Adipocyte (in vitro differentiated cells): ENCODE data around the gene MRPS34.
A peak's percentile ranks its signal among the peaks of the same experiment; 100 is the strongest.

Experiments
- DNase-seq: peaks from one replicate; pipeline ENCODE4 v3.0.0-alpha.2; 2015; ENCODE audit warnings: low read depth
- H3K27me3 ChIP-seq: replicated peaks from 2 replicates; pipeline ENCODE4 v1.7.0; 2013; ENCODE audit warnings: mild to moderate bottlenecking, low read length, moderate library complexity; ENCODE audit not compliant: control insufficient read depth, insufficient read depth
- H3K36me3 ChIP-seq: 2 replicates; pipeline ENCODE4 v1.7.0; 2013; ENCODE audit warnings: low read length, mild to moderate bottlenecking, moderate library complexity; ENCODE audit not compliant: control insufficient read depth, insufficient read depth, severe bottlenecking
- H3K4me1 ChIP-seq: 2 replicates; pipeline ENCODE4 v1.7.0; 2013; ENCODE audit warnings: mild to moderate bottlenecking, low read length, moderate library complexity; ENCODE audit not compliant: control insufficient read depth, insufficient read depth
- H3K4me3 ChIP-seq: 2 replicates; pipeline ENCODE4 v1.7.0; 2013; ENCODE audit warnings: mild to moderate bottlenecking, low read length, moderate library complexity
- H3K9ac ChIP-seq: 2 replicates; pipeline ENCODE4 v1.7.0; 2013; ENCODE audit warnings: mild to moderate bottlenecking, low read length, moderate library complexity
- H3K9me3 ChIP-seq: 2 replicates; pipeline ENCODE4 v1.7.0; 2013; ENCODE audit warnings: mild to moderate bottlenecking, low read length, moderate library complexity; ENCODE audit not compliant: control insufficient read depth

The MRPS34 gene

DNA sequence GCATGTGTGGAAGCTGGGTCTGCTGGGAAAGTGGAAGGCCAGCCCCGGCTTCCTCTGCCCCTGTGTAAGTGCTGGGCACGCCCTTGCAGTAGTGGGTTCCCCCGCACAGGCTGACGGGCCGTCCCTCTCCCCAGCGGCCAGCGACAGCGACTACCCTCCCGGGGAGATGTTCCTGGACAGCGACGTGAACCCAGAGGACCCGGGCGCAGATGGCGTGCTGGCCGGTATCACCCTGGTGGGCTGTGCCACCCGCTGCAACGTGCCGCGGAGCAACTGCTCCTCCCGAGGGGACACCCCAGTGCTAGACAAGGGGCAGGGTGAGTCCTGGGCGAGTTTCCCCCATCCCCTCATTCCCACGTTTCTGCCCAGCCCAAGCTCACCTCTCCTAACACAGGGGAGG lies 7.1 kb downstream of the MRPS34 start:
- Histone ChIP-seq H3K4me1 (peaks cover 8% of the 10 kb centered on the region), H3K9me3 (no peaks in the 10 kb centered on the region), H3K9ac (no peak overlapping the region), H3K4me3 (no peak overlapping the region), H3K36me3 (peaks cover 67% of the 10 kb centered on the region), H3K27me3 (no peaks in the 10 kb centered on the region)
- DNase-seq: no peak

DNA sequence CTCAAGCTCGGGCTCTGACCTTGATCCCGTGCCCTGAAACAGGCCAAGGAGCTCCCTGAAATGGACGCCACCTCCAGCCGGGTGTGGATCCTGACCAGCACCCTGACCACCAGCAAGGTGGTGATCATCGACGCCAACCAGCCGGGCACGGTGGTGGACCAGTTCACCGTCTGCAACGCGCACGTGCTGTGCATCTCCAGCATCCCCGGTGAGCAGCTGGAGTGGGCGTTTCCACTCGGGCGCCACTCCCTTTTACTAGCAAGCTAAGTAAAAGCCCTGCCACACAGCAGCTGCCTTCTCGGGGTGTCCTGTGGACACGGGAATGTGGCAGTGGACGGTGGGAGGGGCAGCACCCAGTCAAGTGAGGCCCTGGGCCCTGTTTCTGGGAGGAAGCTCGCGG lies 8.0 kb downstream of the MRPS34 start:
- DNase-seq: no peak
- Histone ChIP-seq H3K27me3 (no peaks in the 10 kb centered on the region), H3K9me3 (no peaks in the 10 kb centered on the region), H3K4me1 (peaks cover 2% of the 10 kb centered on the region), H3K36me3 (peaks cover 75% of the 10 kb centered on the region), H3K9ac (no peak overlapping the region), H3K4me3 (no peak overlapping the region)

DNA sequence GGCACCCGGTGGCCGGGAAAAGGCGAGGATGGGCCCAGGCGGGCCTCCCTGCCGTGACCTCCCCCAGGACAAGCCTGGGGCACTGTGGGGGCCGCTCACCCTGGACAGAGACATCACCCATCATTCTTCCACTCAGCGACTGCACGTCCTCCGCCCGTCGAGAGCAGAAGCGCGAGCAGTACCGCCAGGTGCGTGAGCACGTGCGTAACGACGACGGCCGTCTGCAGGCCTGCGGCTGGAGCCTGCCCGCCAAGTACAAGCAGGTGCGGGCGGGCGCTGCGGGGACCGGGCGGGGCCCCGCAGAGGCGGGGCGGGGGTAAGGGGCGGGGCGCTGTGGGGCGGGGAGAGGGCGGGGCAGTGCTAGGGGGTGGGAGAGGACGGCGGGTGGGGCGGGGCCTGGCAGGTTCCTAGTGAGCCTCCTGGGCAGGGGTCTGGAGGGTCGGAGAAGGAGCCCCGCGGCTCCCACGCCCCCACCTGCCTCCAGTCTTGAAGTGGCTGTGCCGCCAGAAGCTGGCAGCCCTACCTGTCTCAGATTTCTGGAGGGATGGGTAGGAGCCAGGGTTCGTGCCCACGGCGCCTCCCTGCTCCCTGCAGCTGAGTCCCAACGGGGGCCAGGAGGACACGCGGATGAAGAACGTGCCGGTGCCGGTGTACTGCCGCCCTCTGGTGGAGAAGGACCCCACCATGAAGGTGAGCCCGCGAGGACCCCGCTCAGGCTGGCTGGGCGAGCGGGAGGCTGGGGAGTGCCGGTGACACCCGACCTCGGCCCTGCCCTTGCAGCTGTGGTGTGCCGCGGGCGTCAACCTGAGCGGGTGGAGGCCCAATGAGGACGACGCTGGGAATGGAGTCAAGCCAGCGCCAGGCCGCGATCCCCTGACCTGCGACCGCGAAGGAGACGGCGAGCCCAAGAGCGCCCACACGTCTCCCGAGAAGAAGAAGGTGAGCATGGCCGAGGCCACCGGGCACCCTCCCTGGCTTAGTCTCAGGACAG lies 9.1 kb downstream of the MRPS34 start:
- H3K4me1 ChIP-seq: no peaks in the 10 kb centered on the region
- H3K36me3 ChIP-seq: peaks cover 80% of the 10 kb centered on the region
- DNase-seq: peak; percentile 46
- no peak overlapping the region for H3K9ac ChIP-seq
- no peaks in the 10 kb centered on the region for H3K27me3 ChIP-seq
- no peaks in the 10 kb centered on the region for H3K9me3 ChIP-seq
- no peak overlapping the region for H3K4me3 ChIP-seq

DNA sequence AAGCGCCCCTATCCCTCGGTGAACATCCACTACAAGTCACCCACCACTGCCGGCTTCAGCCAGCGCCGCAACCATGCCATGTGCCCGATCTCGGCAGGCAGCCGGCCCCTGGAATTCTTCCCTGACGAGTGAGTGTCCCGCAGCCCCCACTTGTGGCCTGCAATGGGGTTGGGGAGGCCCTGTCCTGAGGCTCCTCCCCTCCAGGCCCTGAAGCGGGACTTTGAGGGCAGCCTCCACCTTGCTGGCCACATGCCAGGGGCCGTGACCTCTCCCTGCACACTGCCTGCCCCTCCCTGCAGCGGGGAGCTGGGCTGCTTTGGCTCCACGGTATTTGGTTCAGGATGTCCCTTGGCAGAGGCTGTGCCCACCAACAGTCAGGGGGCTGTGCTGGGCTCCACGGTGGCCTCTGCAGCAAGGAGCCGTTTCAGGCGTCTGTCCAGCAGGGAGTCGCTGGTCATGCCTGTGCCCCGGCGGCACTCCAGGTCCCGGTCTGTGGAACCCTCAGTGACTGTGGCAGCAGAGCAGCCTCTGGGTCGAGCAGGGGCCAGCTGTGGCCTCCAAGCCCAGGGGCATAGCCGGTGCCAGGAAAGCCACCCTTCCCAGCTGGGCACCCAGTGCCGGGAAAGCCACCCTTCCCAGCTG lies 9.9 kb downstream of the MRPS34 start:
- H3K4me3 ChIP-seq: no peak overlapping the region
- no peak for DNase-seq

DNA sequence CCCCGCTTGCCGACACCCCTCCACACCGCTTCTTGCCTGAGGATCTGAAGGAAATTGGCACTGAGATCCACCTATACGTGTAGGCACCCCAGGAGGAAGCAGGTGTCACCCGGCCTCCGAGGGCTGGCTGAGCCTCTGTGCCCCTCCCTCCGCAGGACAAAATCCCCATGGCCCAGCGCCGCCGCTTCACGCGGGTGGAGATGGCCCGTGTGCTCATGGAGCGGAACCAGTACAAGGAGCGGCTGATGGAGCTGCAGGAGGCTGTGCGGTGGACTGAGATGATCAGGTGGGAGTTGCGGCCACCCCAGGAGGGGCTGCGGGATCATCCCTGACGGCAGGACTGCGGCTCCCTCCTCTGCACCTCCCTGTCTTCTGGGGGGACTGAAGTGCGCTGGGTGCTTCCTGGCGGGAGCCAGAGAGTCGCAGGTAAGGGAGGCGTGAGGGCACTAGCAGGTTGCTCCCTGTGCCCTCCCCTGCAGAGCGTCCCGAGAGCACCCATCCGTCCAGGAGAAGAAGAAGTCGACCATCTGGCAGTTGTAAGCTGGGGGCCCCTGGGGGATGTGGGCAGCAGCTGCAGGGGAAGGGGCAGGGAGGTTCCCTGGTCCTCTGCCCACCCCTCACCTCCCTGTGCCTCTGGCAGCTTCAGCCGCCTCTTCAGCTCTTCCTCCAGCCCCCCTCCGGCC lies 10.6 kb downstream of the MRPS34 start:
- peaks cover 80% of the 10 kb centered on the region for H3K36me3 ChIP-seq

More for the DNA sequence above, 9.9 kb downstream of the MRPS34 start:
- Histone ChIP-seq H3K9me3 (no peaks in the 10 kb centered on the region), H3K36me3 (peaks cover 81% of the 10 kb centered on the region), H3K4me1 (no peaks in the 10 kb centered on the region), H3K9ac (no peak overlapping the region), H3K27me3 (no peaks in the 10 kb centered on the region)

DNA sequence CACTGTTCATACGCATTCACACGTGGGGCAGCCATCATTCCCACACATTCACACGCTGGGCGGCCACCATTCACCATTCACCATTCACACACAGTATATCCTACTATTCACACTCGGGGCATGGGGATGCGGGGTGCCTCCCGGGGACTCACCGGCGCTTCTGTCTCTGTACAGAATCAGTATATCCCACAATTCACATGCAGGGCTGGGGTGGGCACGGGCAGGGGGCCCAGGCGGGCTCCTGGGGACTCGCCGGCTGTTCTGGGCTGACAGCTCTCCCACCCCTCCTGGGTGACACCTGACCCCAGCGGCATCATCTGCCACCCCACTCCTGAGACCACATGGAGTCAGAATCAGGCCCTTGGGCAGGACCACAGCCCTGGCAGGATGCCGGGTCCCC lies 11.2 kb downstream of the MRPS34 start:
- no peak overlapping the region for H3K9ac ChIP-seq
- no peaks in the 10 kb centered on the region for H3K4me1 ChIP-seq
- H3K27me3 ChIP-seq: no peaks in the 10 kb centered on the region
- DNase-seq: no peak
- H3K9me3 ChIP-seq: no peaks in the 10 kb centered on the region
- H3K36me3 ChIP-seq: peaks cover 74% of the 10 kb centered on the region
- no peak overlapping the region for H3K4me3 ChIP-seq

More for the DNA sequence above, 10.6 kb downstream of the MRPS34 start:
- H3K9me3 ChIP-seq: no peaks in the 10 kb centered on the region
- DNase-seq: no peak
- H3K9ac ChIP-seq: no peak overlapping the region
- no peak overlapping the region for H3K4me3 ChIP-seq
- H3K4me1 ChIP-seq: no peaks in the 10 kb centered on the region
- no peaks in the 10 kb centered on the region for H3K27me3 ChIP-seq

DNA sequence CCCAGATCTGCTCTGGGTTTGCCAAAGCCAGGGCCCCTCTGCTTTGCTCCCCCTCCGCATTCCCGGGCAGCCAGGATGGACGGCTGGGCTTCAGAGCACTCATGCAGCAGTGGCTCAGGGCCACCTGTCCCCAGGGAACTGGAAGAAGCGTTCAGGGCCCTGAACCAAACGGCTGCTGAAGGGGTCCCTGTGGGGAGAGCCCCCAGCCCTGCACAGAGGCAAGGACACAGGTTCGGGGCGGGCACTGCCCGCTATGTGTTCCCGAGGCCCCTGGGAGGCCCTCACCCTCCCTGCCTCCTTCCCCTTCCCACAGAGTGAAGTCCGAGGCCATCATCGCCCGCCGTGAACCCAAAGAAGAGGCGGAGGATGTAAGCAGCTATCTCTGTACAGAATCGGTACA lies 12.0 kb downstream of the MRPS34 start:
- peaks cover 69% of the 10 kb centered on the region for H3K36me3 ChIP-seq
- no peak for DNase-seq
- no peaks in the 10 kb centered on the region for H3K27me3 ChIP-seq
- no peak overlapping the region for H3K4me3 ChIP-seq
- H3K4me1 ChIP-seq: no peaks in the 10 kb centered on the region
- no peaks in the 10 kb centered on the region for H3K9me3 ChIP-seq
- no peak overlapping the region for H3K9ac ChIP-seq

DNA sequence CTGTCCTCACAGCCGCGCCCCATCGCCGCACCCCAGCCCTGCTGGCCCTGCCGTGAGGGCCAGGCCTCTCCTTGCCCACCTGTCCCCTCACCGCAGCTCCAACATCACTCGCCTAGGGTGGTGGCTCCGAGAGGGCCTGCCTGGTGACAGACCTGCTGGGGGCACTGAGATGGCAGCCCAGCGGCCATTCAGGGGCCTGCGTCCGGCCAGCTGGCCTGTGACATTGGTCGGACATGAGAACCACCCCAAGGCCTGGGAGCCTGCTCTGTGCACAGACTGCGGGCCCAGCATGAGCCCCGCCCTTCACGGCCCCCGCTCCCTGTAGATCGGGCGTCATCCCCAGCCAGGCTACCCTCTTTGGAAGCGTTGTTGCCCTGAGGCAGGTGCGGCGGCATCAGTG lies 13.4 kb downstream of the MRPS34 start:
- Histone ChIP-seq H3K36me3 (peaks cover 66% of the 10 kb centered on the region), H3K27me3 (no peaks in the 10 kb centered on the region), H3K9ac (no peak overlapping the region), H3K9me3 (no peaks in the 10 kb centered on the region), H3K4me3 (no peak overlapping the region), H3K4me1 (no peaks in the 10 kb centered on the region)
- DNase-seq: no peak

DNA sequence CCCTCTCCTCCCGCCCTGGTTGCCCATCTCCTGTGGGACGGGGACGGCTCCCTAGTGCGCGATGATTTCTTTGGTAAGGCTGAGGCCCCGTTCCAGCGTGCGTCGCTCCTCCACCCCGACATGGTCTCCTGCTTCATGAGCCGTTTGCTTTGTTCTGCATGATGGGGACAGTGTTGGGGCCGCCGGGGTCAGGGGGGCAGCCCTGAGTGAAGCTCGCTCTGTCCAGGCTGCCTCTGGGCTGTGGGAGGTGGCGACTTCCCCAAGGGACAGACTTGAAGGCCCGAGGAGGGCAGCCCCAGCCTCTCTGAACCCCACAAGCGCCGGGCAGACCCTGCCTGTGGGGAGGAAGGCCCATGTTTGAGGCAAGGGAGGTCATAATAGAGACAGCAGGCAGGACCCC lies 14.0 kb downstream of the MRPS34 start:
- Histone ChIP-seq H3K4me3 (no peak overlapping the region), H3K9ac (no peak overlapping the region), H3K36me3 (peaks cover 65% of the 10 kb centered on the region), H3K27me3 (no peaks in the 10 kb centered on the region), H3K4me1 (no peaks in the 10 kb centered on the region), H3K9me3 (no peaks in the 10 kb centered on the region)
- DNase-seq: no peak

DNA sequence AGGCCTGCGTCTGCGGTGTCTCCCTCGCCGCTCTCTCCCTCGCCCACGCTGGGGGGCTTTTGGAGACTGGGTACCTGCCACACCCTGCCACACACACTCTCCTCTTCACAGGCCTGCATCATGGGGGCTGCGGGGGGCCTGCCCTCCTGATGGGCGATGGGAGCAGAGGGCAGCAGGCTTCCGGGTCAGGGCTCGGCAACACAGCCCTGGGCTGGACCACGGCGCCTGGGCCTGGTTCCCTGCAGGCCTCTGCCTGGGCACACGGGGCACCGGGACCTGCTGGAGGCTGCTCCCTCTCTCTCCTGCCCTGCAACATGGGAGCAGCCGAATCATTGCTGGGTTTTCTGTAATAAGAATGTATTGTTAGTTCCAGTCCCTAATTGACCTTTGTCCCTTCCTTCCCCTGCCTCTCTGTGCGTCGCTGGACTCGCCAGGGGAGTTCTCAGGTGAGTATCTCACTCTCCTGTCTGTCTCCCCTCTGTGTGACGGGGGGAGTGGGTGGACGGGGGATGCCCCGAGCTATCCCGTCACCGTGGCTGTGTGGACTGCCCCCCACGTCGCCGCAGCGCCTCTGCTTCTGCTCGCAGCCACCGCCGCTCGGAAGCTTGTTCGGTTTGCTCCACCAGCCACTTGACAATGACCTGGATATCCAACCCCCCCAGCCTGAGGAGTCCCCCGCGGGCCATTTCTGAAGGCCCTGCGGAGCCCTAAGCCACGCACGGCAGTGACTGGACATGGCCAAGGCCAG lies 15.0 kb downstream of the MRPS34 start:
- H3K4me1 ChIP-seq: no peaks in the 10 kb centered on the region
- no peak for DNase-seq
- H3K27me3 ChIP-seq: no peaks in the 10 kb centered on the region
- peaks cover 61% of the 10 kb centered on the region for H3K36me3 ChIP-seq
- no peaks in the 10 kb centered on the region for H3K9me3 ChIP-seq
- no peak overlapping the region for H3K4me3 ChIP-seq
- no peak overlapping the region for H3K9ac ChIP-seq
